HG03565 (cell line): Measurements from ENCODE around the gene SPEM3.

ENCODE experiments used
- ATAC-seq: cut with Tn5 transposase; IDR thresholded peaks from one replicate; pipeline ENCODE4 v1.9.1; 2021; ENCODE audit warnings: mild to moderate bottlenecking, moderate library complexity; ENCODE audit not compliant: unreplicated experiment

SPEM3 gene

GRCh38 chr17:7440113-7440833 is 11.6 kb downstream of the SPEM3 start:
- ATAC-seq = no peak

DNA sequence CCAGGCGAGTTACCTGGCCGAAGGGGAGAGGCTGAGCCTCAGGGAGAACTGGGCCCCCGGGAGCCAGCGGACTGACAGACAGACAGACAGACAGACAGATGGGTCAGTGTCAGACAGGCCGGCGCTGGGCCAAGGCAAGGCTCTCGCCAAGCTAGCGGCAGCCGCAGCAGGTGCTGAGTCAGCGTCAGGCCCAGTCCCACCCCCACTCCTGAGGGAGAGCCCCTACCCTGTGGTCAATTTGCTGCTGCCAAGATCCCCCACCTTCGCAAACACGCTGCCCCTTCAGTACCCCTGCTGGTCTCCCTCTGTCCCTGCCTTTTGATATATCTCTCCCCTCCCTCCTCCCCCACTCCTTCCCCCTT is 12.2 kb downstream of the SPEM3 start:
- no peak for ATAC-seq

GRCh38 chr17:7441266-7441665 is 12.6 kb downstream of the SPEM3 start:
- no peak for ATAC-seq

DNA sequence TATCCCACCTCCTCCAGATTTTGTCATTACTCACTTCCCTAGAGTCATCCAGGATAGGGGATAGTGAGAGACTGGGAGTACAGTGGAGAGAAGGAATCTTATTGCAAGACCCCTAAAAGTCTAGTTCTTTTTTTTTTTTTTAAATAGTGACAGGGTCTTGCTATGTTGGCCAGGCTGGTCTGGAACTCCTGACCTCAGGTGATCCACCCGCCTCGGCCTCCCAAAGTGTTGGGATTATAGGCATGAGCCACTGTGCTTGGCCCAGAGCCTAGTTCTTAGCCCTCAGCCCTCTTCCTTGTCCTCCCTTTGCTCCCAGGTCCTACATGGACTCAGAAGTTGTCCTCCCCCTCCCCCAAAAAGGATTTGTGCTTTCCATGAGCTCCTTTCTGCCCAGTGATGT is 13.5 kb downstream of the SPEM3 start:
- ATAC-seq = no peak

GRCh38 chr17:7443499-7444485 is 15.1 kb downstream of the SPEM3 start:
- no peak for ATAC-seq

- no peak for ATAC-seq
Measured at GRCh38 chr17:7444682-7445618, 16.3 kb downstream of the SPEM3 start, which contains the start of gene CHRNB1. Gene CHRNB1 (plus strand): TSS chr17:7445061. CDS start chr17:7445128, 67 bp downstream.

GRCh38 chr17:7445619-7445968 is 16.9 kb downstream of the SPEM3 start:
- ATAC-seq = no peak

DNA sequence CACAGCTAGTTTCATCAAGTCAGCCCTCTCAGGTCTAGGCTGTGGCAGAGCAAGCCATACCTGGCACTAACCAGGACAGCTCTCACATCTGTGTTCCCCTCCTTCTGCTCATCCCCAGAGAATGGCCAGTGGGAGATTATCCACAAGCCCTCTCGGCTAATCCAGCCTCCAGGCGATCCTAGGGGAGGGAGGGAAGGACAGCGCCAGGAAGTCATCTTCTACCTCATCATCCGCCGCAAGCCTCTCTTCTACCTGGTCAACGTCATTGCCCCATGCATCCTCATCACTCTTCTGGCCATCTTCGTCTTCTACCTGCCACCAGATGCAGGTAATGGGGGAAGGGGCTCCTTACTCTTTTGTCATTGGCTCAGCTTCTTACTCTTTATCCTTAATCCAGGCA is 19.8 kb downstream of the SPEM3 start:
- no peak for ATAC-seq

GRCh38 chr17:7459961-7460545 is 31.4 kb downstream of the SPEM3 start:
- ATAC-seq = no peak

GRCh38 chr17:7460850-7461660 is 32.4 kb downstream of the SPEM3 start:
- ATAC-seq = no peak

DNA sequence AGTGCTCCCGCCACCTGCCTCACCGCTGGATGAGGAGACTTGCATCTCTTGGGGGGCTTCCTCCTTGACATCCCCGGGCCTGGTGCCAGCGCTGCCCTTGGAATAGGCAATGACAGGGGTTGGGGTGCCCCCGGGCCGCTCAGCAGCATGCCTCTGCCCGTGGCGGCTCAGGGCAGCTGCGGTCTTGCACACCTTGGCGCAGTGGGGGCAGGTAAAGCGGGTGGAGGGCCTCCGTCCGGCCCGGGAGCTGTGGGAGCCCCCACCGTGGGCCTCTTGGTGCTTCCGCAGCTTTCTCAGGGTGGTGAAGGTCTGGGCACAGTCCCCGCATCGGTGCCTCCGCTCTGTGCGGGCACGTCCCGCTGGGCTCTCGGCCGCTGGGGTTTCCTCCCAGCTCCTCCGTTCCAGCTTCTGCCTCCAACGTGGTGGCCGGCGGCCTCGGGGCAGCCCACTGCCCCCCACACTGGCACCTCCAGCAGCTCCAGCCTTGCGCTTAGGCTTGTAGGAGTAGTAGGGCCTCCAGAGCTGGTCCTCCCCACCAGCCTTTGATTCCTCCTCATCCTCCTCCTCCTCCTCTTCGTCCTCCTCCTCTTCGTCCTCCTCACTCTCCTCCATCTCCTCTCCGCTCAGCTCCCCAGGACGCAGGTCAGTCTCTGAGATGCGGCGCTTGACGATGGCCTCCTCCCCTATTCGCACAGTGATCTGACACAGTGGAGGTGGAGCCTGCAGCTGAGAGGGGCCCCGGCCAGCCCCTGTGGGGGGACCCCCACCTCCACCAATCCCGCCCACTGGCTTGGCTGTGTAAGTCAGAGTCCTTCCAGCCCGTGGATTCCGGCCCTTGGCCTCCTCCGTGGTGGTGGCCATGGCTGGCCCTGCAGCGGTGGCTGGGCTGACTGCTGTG is 34.1 kb downstream of the SPEM3 start:
- no peak for ATAC-seq

GRCh38 chr17:7463372-7463846 is 34.8 kb downstream of the SPEM3 start:
- ATAC-seq = no peak

- no peak for ATAC-seq
Measured at GRCh38 chr17:7464081-7464480, 35.4 kb downstream of the SPEM3 start.

GRCh38 chr17:7465597-7466275 is 37.1 kb downstream of the SPEM3 start:
- ATAC-seq = no peak

GRCh38 chr17:7466318-7466638 is 37.6 kb downstream of the SPEM3 start:
- ATAC-seq = no peak

DNA sequence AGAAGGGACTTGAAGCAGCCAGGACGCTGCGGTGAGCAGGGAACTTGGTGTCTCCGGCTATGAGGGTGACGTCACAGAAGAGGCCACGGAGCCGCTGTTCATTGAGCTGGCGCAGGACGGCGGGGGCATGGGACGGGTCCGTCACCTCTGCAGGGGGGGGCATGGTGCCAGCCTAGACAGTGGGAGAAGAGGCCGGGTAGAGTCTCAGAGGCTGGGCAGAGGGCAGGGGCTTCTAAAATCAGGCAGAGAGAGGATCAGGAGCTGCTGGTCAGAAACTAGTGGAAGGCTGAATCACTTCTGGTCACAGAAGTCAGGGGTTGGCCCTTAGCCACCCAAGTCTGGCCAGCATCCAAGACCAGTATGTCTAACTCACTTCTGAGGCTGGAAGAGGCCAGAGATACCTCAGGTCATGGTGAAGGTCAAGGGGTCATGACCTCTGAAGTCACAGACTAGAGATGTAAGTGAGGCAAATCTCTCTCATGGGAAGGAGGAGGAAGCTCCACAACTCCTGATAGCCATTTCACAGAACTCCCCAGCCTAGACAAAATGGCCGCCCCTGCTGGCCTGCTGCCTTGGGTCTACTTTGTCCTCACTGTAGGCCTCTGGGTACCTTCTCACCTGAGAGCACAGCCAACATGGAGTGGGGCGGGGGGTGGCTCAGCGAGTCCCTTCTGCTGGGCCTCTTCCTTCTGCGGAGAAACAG is 38.1 kb downstream of the SPEM3 start:
- ATAC-seq = no peak

DNA sequence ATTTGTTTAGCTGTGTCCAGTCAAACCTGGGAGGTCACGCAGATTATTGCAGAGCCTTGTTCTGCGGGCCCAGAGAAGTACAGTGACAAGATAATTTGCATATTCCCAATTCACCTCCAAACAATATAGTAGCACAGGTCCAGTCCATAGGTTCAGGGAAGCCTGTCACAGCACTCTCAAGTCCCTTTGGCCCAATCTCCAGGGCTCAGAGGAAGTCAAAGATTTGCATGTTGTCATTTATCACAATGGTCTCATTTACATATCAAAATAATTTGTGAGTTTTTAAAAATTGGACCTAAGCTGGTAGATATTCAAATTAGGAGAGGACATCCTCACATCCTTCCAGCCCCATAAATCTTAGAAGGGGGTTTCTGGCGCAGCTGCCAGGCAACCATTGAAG is 38.8 kb downstream of the SPEM3 start:
- no peak for ATAC-seq

GRCh38 chr17:7468290-7468689 is 39.6 kb downstream of the SPEM3 start:
- no peak for ATAC-seq
